HepG2 (cell line): ENCODE data around the gene OSBP. TPM values are rescaled to one million over a fixed set of nuclear protein-coding genes. Genes with fewer than 3 reads are reported as not detected.

Experiments
- AGO2 ChIP-seq: fragments of 200-400 bp; formaldehyde crosslinking; optimal IDR thresholded peaks from 2 replicates; pipeline ENCODE3; 2017; ENCODE audit warnings: mild to moderate bottlenecking, low read depth, low read length, moderate library complexity
- CAMTA2 ChIP-seq: sonication (generic); formaldehyde crosslinking; IDR thresholded peaks from 2 replicates; pipeline ENCODE4 v1.4.0; 2020; ENCODE audit warnings: mild to moderate bottlenecking, missing genetic modification reagents, borderline replicate concordance
- CENPX ChIP-seq: sonication (generic); formaldehyde crosslinking; IDR thresholded peaks from 2 replicates; pipeline ENCODE4 v1.9.0; 2021; ENCODE audit warnings: mild to moderate bottlenecking, missing genetic modification reagents, moderate library complexity
- CREBL2 ChIP-seq: sonication (generic); formaldehyde crosslinking; IDR thresholded peaks from 2 replicates; pipeline ENCODE4 v1.8.1; 2023; ENCODE audit warnings: missing genetic modification reagents, mild to moderate bottlenecking, borderline replicate concordance
- GTF3A ChIP-seq: sonication (generic); formaldehyde crosslinking; conservative IDR thresholded peaks from 2 replicates; pipeline ENCODE4 v1.4.0; 2020; ENCODE audit warnings: mild to moderate bottlenecking, missing genetic modification reagents
- HHEX ChIP-seq: IDR thresholded peaks from 2 replicates; pipeline ENCODE4 v1.6.1; 2016; ENCODE audit warnings: control low read depth
- JARID2 ChIP-seq: sonication (generic); formaldehyde crosslinking; IDR thresholded peaks from 2 replicates; pipeline ENCODE4 v1.8.1; 2023; ENCODE audit warnings: missing genetic modification reagents, inconsistent platforms; ENCODE audit not compliant: insufficient replicate concordance
- MTF1 ChIP-seq: sonication (generic); formaldehyde crosslinking; IDR thresholded peaks from 2 replicates; pipeline ENCODE4 v1.5.0; 2020; ENCODE audit warnings: missing genetic modification reagents
- MTF2 ChIP-seq: sonication (generic); formaldehyde crosslinking; IDR thresholded peaks from 2 replicates; pipeline ENCODE4 v1.5.0; 2020; ENCODE audit warnings: missing genetic modification reagents, borderline replicate concordance
- MXI1 ChIP-seq: IDR thresholded peaks from 3 replicates; pipeline ENCODE4 v1.6.1; 2012; ENCODE audit warnings: low read depth, low read length, inconsistent platforms, borderline replicate concordance
- MZF1 ChIP-seq: sonication (generic); formaldehyde crosslinking; IDR thresholded peaks from 2 replicates; pipeline ENCODE4 v1.8.1; 2023; ENCODE audit warnings: mild to moderate bottlenecking, missing genetic modification reagents, borderline replicate concordance
- NFKBIZ ChIP-seq: IDR thresholded peaks from 2 replicates; pipeline ENCODE4 v1.6.1; 2018; ENCODE audit warnings: missing genetic modification reagents, missing compliant biosample characterization
- RBM39 ChIP-seq: fragments of 200-400 bp; formaldehyde crosslinking; IDR thresholded peaks from one replicate; pipeline ENCODE4 v1.6.1; 2018; ENCODE audit warnings: antibody characterized with exemption, mild to moderate bottlenecking, low read depth, low read length; ENCODE audit not compliant: poor library complexity, severe bottlenecking
- SPEN ChIP-seq: sonication (generic); formaldehyde crosslinking; IDR thresholded peaks from 2 replicates; pipeline ENCODE4 v1.5.1; 2020; ENCODE audit warnings: low read depth, mild to moderate bottlenecking, missing genetic modification reagents
- SRSF1 ChIP-seq: fragments of 200-400 bp; formaldehyde crosslinking; optimal IDR thresholded peaks from 2 replicates; pipeline ENCODE3; 2017; ENCODE audit warnings: mild to moderate bottlenecking, low read depth, low read length, moderate library complexity
- TBL1XR1 ChIP-seq: fragments of 150-350 bp; IDR thresholded peaks from 2 replicates; pipeline ENCODE4 v1.6.1; 2014; ENCODE audit warnings: borderline replicate concordance, low read length; ENCODE audit not compliant: partially characterized antibody
- TSC22D2 ChIP-seq: sonication (generic); formaldehyde crosslinking; IDR thresholded peaks from 2 replicates; pipeline ENCODE4 v1.5.1; 2020; ENCODE audit warnings: missing genetic modification reagents, mild to moderate bottlenecking, borderline replicate concordance
- ZFP91 ChIP-seq: sonication (generic); formaldehyde crosslinking; IDR thresholded peaks from 2 replicates; pipeline ENCODE4 v1.9.0; 2022; ENCODE audit warnings: missing genetic modification reagents, mild to moderate bottlenecking, borderline replicate concordance
- ZNF263 ChIP-seq: sonication (generic); formaldehyde crosslinking; IDR thresholded peaks from 2 replicates; pipeline ENCODE4 v1.4.0; 2020; ENCODE audit warnings: missing genetic modification reagents
- ZNF740 ChIP-seq: sonication (generic); formaldehyde crosslinking; IDR thresholded peaks from 2 replicates; pipeline ENCODE4 v1.4.0; 2020; ENCODE audit warnings: missing genetic modification reagents
- ZNF788 ChIP-seq: sonication (generic); formaldehyde crosslinking; IDR thresholded peaks from 2 replicates; pipeline ENCODE4 v1.5.0; 2020; ENCODE audit warnings: mild to moderate bottlenecking, missing genetic modification reagents, borderline replicate concordance
- polyA plus RNA-seq, 8 experiments: library from polyadenylated mRNA; depleted of rRNA in 3 of 8; stranded (reverse) in 7 of 8; unstranded in 1 of 8; fragments of >200 nt; fragmentation: Illumina TruSeq in 4 of 8; extraction: Trizol in 4 of 8; gene quantifications; 2 replicates each; pipeline versions ENCODE4 v1.2.1 to v1.2.3, GENCODE V29; 2011 to 2016; ENCODE audit warnings: low read depth in 4 of 8, missing spikeins in 1 of 8, mixed read lengths in 1 of 8; ENCODE audit not compliant: insufficient read depth in 1 of 8
- total RNA-seq, 5 experiments: library from RNA; depleted of rRNA; stranded (reverse); fragments of >200 nt; fragmentation: Illumina TruSeq; extraction: Trizol; gene quantifications; 2 replicates each; pipeline ENCODE4 v1.2.3, GENCODE V29; 2016; ENCODE audit warnings: low read depth in 1 of 5
- TF ChIP-seq, protein P1 (sequence below): sonication (generic); formaldehyde crosslinking; IDR thresholded peaks from 2 replicates; pipeline ENCODE4 v1.8.0; 2022; ENCODE audit warnings: mild to moderate bottlenecking, missing genetic modification reagents, moderate library complexity
- TF ChIP-seq, protein P2 (sequence below): fragments of 450-650 bp; IDR thresholded peaks from 2 replicates; pipeline ENCODE4 v1.6.1; 2016
- TF ChIP-seq, protein P3 (sequence below), 2 experiments: sonication (generic) in 1 of 2; formaldehyde crosslinking in 1 of 2; IDR thresholded peaks; 2 replicates each; pipeline versions ENCODE4 v1.4.0 to v1.6.1; 2018 to 2020; ENCODE audit warnings: missing genetic modification reagents in 2 of 2, borderline replicate concordance in 1 of 2, low read depth in 1 of 2, mild to moderate bottlenecking in 1 of 2, missing biosample characterization in 1 of 2

OSBP gene
- total and polyA plus RNA-seq, 2 of the 13 experiments (the other 11 are each of a cell fraction or from before 2014, with no cell fraction given) = 12.1 to 13.5 TPM

- TF ChIP-seq CREBL2 (CRISPR knock-in tag) (no peak), ZFP91 (peak; percentile 48; the same call in 1 of the 2 replicates), NFKBIZ (CRISPR knock-in tag) (no peak), TBL1XR1 (no peak), MXI1 (no peak), MTF1 (CRISPR knock-in tag) (no peak), ZNF788 (0 out of 2 replicates have a peak, but pooled peaks have one; percentile 13), GTF3A (CRISPR knock-in tag) (no peak), CAMTA2 (CRISPR knock-in tag) (no peak), SRSF1 (no peak), MTF2 (CRISPR knock-in tag) (no peak), ZNF263 (CRISPR knock-in tag) (peak; percentile 48; the same call in 1 of the 2 replicates), SPEN (no peak), RBM39 (no peak), MZF1 (CRISPR knock-in tag) (no peak), JARID2 (CRISPR knock-in tag) (peak; percentile 38), ZNF740 (CRISPR knock-in tag) (no peak), HHEX (CRISPR knock-in tag) (no peak), AGO2 (no peak), TSC22D2 (CRISPR knock-in tag) (no peak), CENPX (CRISPR knock-in tag) (no peak)
- TF ChIP-seq, protein P1, sequence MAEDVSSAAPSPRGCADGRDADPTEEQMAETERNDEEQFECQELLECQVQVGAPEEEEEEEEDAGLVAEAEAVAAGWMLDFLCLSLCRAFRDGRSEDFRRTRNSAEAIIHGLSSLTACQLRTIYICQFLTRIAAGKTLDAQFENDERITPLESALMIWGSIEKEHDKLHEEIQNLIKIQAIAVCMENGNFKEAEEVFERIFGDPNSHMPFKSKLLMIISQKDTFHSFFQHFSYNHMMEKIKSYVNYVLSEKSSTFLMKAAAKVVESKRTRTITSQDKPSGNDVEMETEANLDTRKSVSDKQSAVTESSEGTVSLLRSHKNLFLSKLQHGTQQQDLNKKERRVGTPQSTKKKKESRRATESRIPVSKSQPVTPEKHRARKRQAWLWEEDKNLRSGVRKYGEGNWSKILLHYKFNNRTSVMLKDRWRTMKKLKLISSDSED (CRISPR knock-in tag) = no peak
- TF ChIP-seq, protein P2, sequence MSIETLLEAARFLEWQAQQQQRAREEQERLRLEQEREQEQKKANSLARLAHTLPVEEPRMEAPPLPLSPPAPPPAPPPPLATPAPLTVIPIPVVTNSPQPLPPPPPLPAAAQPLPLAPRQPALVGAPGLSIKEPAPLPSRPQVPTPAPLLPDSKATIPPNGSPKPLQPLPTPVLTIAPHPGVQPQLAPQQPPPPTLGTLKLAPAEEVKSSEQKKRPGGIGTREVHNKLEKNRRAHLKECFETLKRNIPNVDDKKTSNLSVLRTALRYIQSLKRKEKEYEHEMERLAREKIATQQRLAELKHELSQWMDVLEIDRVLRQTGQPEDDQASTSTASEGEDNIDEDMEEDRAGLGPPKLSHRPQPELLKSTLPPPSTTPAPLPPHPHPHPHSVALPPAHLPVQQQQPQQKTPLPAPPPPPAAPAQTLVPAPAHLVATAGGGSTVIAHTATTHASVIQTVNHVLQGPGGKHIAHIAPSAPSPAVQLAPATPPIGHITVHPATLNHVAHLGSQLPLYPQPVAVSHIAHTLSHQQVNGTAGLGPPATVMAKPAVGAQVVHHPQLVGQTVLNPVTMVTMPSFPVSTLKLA = no peak
- TF ChIP-seq, protein P3, sequence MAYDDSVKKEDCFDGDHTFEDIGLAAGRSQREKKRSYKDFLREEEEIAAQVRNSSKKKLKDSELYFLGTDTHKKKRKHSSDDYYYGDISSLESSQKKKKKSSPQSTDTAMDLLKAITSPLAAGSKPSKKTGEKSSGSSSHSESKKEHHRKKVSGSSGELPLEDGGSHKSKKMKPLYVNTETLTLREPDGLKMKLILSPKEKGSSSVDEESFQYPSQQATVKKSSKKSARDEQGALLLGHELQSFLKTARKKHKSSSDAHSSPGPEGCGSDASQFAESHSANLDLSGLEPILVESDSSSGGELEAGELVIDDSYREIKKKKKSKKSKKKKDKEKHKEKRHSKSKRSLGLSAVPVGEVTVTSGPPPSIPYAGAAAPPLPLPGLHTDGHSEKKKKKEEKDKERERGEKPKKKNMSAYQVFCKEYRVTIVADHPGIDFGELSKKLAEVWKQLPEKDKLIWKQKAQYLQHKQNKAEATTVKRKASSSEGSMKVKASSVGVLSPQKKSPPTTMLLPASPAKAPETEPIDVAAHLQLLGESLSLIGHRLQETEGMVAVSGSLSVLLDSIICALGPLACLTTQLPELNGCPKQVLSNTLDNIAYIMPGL (CRISPR knock-in tag; IDR thresholded peaks at IDR 0.05; ENCODE audit: borderline replicate concordance in 1 of 2, low read depth in 1 of 2) = peak; percentile 95 to 99
These were observed 55.3 kb downstream of the OSBP start (continued) for GRCh38 chr11:59560290-59560701.
